K562 (cell line): ENCODE data around the gene NHLRC2. TPM values are rescaled to one million over a fixed set of nuclear protein-coding genes. Genes with fewer than 3 reads are reported as not detected.
A peak's percentile ranks its signal among the peaks of the same experiment; 100 is the strongest.

ENCODE experiments used
- BHLHE40 ChIP-seq: IDR thresholded peaks from 2 replicates; pipeline ENCODE4 v1.6.1; 2011; ENCODE audit warnings: low read length, improper control_type of control experiment
- CGGBP1 ChIP-seq: fragments of 250-450 bp; sonication (Bioruptor Pico); IDR thresholded peaks from 2 replicates; pipeline ENCODE4 v1.9.0; 2021; ENCODE audit warnings: mild to moderate bottlenecking
- ELK3 ChIP-seq: fragments of 450-650 bp; formaldehyde crosslinking; IDR thresholded peaks from 2 replicates; pipeline ENCODE4 v1.4.0; 2020; ENCODE audit warnings: mild to moderate bottlenecking
- ESRRA ChIP-seq: fragments of 450-650 bp; IDR thresholded peaks from 2 replicates; pipeline ENCODE4 v1.6.1; 2014; ENCODE audit warnings: low read depth, mild to moderate bottlenecking, moderate library complexity, borderline replicate concordance
- FOXA3 ChIP-seq, 2 experiments: fragments of 450-650 bp in 1 of 2; sonication (generic) in 1 of 2; formaldehyde crosslinking; IDR thresholded peaks in 1 of 2; conservative IDR thresholded peaks in 1 of 2; 2 replicates each; pipeline versions ENCODE4 v1.4.0 to v1.8.0; 2020 to 2022; ENCODE audit warnings: mild to moderate bottlenecking in 2 of 2, missing genetic modification reagents in 1 of 2
- NR2C1 ChIP-seq, 2 experiments: fragments of 450-650 bp; IDR thresholded peaks; 2 replicates each; pipeline ENCODE4 v1.6.1; 2017; ENCODE audit warnings: mild to moderate bottlenecking in 2 of 2, antibody characterized with exemption in 1 of 2, inconsistent platforms in 1 of 2, missing compliant biosample characterization in 1 of 2, missing genetic modification characterization in 1 of 2
- PBX2 ChIP-seq, 2 experiments: IDR thresholded peaks in 1 of 2; conservative IDR thresholded peaks in 1 of 2; 2 replicates each; pipeline ENCODE4 v1.6.1; 2016; ENCODE audit warnings: low read depth in 2 of 2, mild to moderate bottlenecking in 1 of 2, missing compliant biosample characterization in 1 of 2, missing genetic modification characterization in 1 of 2, moderate library complexity in 1 of 2
- RBM39 ChIP-seq: fragments of 200-400 bp; formaldehyde crosslinking; optimal IDR thresholded peaks from 2 replicates; pipeline ENCODE3; 2018; ENCODE audit warnings: low read depth, low read length
- ZBTB26 ChIP-seq: fragments of 450-650 bp; formaldehyde crosslinking; IDR thresholded peaks from 2 replicates; pipeline ENCODE4 v1.4.0; 2022; ENCODE audit warnings: missing genetic modification characterization
- polyA plus RNA-seq, 8 experiments: library from polyadenylated mRNA; depleted of rRNA in 4 of 8; stranded (reverse) in 5 of 8; unstranded in 3 of 8; fragments of >200 nt; fragmentation: Nextera tagmentation in 2 of 8; fragmentation: Illumina TruSeq in 1 of 8; extraction: Ambion mirVana in 2 of 8; extraction: Trizol in 1 of 8; gene quantifications; 2 replicates each; pipeline versions ENCODE4 v1.2.1 to v1.2.3, GENCODE V29; 2011 to 2014; ENCODE audit warnings: inconsistent platforms in 1 of 8, missing spikeins in 1 of 8
- total RNA-seq, 7 experiments: library from RNA; depleted of rRNA in 6 of 7; stranded (reverse); fragments of >200 nt in 6 of 7; fragmentation: Illumina TruSeq in 2 of 7; extraction: Trizol in 2 of 7; gene quantifications; 2 replicates each; pipeline versions ENCODE4 v1.2.1 to v1.2.3, GENCODE V29; 2011 to 2021; ENCODE audit warnings: low replicate concordance in 1 of 7

Gene NHLRC2
- total and polyA plus RNA-seq, 9 of the 15 experiments (the other 6 are each of a cell fraction or from before 2014, with no cell fraction given) = 1.5 to 22.4 (median 10.3) TPM

- TF ChIP-seq PBX2 (CRISPR knock-in tag; IDR thresholded peaks at IDR 0.05; ENCODE audit: low read depth) (no peak), PBX2 (tag; conservative IDR thresholded peaks at IDR 0.05; ENCODE audit: low read depth) (0 out of 2 replicates have a peak, but pooled peaks have one; percentile 31), CGGBP1 (no peak), ESRRA (no peak), FOXA3 (CRISPR knock-in tag; conservative IDR thresholded peaks at IDR 0.05 in 1 of 2, IDR thresholded peaks at IDR 0.05 in 1 of 2) (0 out of 4 replicates have a peak, but pooled peaks of 1 of the 2 experiments have one; percentile 13), ZBTB26 (CRISPR knock-in tag) (no peak), RBM39 (no peak), ELK3 (CRISPR knock-in tag) (no peak), NR2C1 (IDR thresholded peaks at IDR 0.05) (no peak), NR2C1 (tag; IDR thresholded peaks at IDR 0.05) (no peak), BHLHE40 (no peak)
Observed at GRCh38 chr10:113961182-113962031, 106.9 kb downstream of the NHLRC2 start (continued).
